HG03103 (cell line): Measurements from ENCODE around the gene ONECUT2.

Experiments
- ATAC-seq: cut with Tn5 transposase; IDR thresholded peaks from one replicate; pipeline ENCODE4 v1.9.1; 2021; ENCODE audit warnings: low read depth; ENCODE audit not compliant: unreplicated experiment

The ONECUT2 gene

DNA sequence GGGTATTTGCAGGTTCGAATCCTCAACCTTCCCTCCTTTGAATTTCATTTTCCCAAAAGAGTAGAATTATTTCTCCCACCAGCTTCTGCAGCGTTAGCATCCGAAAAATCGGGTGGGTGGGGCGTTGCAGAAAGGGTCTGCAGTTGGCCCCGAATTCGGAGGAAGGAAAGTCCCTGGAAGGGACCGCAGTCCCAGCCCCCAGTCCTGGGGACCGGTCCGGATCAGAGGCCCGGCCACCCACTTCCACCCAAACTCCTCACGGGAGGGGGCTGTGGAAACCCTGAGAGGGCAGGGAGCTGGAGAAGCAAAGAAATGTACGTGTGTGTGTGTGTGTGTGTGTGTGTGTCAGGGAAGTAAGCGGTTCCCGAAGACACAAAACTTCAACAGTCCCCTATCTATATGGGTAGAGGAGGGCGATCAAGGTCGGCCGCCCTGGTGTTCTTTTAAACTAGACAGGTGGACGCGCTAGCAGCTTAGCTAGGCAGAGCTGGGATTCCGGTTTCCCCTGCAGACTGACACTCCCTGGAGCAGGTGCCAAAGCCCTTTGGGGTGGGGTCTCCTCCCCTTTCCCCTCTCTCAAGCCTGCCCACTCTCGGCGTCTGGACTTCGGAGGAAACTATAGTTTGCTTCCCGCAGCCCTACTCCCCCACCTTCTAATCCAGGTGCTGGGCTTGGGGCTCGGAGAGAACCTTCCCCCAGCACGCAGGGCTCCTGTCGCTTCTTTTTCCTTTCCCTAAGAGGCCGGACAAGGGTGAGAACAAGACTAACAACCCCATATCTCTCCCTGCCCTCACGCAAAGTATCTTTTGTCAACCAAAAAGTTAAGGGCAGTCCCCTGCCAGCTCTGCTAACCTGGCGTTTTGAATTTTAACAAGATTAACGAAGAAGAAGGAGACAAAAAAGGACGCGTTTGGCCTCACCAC is 4.8 kb upstream of the ONECUT2 start:
- ATAC-seq, result no peak

- ATAC-seq, result no peak
Measured at GRCh38 chr18:57431002-57431382, 4.2 kb upstream of the ONECUT2 start.

DNA sequence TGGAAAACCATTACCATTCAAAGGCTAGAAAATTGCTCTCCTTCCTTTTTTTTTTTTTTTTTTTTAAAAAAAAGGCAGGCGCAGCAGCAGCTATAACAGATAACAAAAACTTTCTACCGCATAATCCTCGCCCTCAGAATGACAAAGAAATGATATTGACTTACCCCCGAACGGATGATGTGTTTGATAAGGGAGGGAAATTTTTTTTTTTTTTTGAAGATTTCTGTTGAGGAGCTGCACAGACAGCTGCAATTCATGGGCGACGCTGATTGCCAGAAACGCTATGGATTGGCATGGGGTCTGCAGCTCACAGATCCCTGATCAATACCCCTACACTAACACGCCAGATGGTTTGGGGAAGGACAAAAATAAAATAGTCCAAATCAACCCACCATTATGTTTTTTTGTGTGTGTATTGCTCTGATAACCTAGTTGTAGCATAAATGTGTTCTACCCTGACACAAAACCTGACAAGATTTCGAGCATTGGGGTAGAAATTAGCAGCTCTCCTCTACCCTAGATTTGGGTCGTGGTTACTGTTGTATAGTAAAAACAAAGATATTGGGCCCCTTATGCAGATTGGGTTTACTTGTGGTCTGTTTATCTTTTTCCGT is 3.6 kb upstream of the ONECUT2 start:
- ATAC-seq, result no peak

- ATAC-seq, result no peak
Measured at GRCh38 chr18:57432140-57432539, 3.0 kb upstream of the ONECUT2 start.

- no peak for ATAC-seq
Measured at GRCh38 chr18:57432751-57433400, 2.3 kb upstream of the ONECUT2 start.

- ATAC-seq, result no peak
Measured at GRCh38 chr18:57433482-57433881, 1.7 kb upstream of the ONECUT2 start.

DNA sequence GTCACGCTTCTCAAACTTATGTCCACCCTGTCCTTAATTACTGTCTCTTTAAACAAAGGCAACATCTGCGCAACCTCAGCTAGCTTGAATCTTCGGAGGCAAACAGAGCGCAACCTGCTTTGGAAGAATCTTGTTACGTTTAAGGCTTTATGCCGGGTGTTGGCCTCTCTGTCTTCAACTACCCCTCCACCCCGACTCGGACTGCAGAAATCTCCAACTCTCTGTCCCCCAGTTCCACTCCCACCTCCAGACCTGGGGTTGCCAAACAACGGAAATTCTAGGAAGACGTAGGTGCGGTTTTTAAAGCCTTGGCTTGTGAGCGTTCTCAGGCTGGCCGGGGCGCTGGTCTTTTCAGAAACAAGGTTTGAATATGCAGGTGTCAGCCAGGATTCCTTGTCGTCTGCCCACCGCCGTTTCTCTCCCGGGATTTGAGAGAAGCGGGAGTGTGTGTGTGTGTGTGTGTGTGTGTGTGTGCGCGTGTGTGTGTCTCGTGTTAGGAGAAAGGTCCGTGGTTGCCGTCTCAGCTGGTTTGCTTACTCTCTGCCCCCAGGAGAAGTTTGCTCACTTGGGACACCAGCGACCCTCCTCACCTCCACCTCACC is 1.1 kb upstream of the ONECUT2 start:
- ATAC-seq, result no peak

GRCh38 chr18:57435846-57436190 is 644 bp downstream of the ONECUT2 start:
- no peak for ATAC-seq

DNA sequence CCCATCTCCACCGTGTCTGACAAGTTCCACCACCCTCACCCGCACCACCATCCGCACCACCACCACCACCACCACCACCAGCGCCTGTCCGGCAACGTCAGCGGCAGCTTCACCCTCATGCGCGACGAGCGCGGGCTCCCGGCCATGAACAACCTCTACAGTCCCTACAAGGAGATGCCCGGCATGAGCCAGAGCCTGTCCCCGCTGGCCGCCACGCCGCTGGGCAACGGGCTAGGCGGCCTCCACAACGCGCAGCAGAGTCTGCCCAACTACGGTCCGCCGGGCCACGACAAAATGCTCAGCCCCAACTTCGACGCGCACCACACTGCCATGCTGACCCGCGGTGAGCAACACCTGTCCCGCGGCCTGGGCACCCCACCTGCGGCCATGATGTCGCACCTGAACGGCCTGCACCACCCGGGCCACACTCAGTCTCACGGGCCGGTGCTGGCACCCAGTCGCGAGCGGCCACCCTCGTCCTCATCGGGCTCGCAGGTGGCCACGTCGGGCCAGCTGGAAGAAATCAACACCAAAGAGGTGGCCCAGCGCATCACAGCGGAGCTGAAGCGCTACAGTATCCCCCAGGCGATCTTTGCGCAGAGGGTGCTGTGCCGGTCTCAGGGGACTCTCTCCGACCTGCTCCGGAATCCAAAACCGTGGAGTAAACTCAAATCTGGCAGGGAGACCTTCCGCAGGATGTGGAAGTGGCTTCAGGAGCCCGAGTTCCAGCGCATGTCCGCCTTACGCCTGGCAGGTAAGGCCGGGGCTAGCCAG is 1.2 kb downstream of the ONECUT2 start:
- no peak for ATAC-seq

DNA sequence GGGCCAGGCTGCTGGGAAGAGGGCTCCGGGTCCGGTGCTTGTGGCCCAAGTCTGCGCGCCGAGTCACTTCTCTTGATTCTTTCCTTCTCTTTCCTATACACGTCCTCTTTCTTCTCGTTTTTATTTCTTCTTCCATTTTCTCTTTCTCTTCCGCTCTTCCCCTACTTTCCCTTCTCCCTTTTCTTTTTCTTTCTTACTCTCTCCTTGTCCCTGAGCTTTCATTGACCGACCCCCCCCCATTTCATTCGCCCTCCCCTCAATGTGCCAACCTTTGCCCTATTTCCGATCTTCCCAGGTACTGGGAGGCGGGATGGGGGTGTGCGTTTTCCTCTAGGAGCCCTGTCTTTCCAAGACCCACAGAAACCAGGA is 1.8 kb downstream of the ONECUT2 start:
- ATAC-seq, result no peak

DNA sequence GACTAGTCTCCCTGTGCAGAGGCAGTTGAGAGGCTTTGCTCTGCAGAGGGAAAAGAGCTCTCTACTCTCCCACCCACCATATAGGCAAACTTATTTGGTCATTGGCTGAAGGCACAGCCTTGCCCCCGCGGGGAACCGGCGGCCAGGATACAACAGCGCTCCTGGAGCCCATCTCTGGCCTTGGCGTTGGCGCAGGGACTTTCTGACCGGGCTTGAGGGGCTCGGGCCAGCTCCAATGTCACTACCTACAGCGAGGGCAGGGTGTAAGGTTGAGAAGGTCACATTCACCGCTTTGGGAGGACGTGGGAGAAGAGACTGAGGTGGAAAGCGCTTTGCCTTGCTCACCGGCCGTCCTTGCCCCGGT is 2.2 kb downstream of the ONECUT2 start:
- ATAC-seq, result no peak

- peak; percentile 59 for ATAC-seq
Measured at GRCh38 chr18:57437766-57438671, 2.8 kb downstream of the ONECUT2 start.

DNA sequence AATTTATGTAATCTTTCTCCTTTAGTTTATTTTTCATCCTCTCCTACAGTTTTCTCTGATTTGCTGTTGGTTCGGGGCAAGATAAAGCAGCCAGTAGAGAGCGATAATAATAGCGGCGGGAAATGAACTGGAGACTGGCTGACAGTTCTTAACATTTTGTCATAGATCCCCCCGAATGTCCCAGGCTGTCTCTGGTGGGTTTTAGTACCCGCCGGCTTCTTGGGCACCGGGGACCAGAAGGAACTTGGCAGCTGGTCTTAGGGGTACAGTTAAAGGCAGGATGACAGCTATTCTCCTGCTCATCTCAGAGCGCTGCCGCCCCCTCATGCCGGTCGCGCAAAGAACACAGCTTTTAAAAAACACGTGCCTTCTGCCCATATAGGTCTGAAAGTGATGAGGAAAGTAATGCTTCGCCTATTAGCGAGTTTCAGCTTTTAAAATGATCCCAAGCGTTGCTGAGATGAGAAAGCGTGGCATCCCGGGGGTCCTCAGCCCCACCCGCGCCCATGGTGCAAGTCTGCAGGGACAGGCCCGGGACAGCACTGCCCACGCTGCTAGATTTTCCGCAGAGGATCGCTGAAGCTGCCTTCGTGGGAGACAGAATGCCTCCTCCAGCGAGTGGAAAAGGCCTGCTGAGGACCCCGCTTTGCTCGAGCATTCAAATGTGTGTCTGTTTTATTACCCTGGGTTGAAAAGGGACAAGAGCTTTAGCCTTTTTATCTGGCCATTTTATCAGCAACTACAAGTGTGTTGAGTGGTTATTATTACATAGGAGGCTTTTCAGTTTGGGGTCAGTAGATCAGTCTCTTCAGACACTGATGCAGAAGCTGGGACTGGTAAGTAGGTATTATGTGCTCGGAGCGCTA is 3.8 kb downstream of the ONECUT2 start:
- no peak for ATAC-seq

DNA sequence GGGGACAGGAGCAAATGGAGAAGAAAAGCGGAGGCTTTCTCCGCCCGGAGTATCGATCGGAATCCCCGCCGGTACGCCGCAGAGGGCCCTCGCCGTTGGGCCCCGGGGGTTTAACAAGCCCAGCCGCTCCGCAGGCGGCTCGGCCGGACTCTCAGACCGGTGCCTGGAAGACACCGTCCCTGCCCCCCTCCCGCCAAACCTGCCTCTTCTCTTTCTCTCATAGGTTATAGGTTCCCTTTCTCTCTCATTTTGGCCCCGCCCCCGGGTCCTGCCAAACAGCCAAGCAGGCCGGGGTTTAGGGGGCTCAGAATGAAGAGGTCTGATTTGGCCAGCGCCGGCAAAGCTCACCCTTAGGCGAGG is 4.4 kb downstream of the ONECUT2 start:
- ATAC-seq, result no peak

DNA sequence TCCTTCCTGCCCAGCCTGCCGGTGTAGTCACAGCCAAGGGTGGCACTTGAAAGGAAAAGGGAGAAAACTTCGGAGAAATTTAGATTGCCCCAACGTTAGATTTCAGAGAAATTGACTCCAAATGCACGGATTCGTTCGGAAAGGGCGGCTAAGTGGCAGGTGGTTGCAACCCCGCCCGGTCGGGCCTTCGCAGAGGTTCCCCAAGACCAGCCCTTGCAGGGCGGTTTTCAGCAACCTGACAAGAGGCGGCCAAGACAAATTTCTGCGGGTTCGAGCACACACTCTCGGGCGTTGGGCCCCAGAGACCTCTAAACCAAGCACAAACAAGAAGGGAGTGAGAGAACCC is 4.8 kb downstream of the ONECUT2 start:
- ATAC-seq, result no peak

DNA sequence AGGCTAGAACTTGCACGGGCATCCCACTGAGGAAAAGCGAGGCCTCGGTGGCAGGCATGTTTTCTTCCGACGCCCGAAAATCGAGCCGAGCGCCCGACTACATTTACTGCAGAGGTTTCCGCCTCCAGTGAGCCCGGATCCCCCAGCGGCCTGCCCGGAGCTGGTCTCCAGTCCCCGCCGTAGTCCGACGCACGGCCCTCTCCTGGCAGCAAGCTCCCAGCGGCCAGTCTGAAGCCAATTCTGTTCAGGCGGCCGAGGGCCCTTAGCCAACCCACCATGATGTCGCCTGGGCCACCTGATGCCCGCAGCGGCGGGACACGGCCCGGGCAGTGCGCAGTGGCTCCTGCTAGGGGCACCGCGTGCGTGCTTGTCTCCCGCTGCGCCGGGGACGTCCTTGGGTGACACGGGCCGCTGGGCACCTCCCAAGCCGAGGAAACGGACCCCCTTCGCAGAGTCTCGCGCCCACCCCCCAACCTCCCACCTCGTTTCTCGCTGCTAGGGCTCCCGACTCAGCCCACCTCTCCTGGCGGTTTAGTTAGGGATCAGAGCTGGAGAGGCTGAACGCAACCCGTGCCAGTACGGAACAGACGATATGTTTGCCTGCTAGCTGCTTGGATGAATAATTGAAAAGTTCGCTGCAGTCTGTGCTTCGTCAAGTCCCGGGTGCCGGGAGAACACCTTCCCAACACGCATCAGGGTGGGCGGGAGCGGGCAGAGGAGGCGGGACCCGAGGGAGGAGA is 5.3 kb downstream of the ONECUT2 start:
- no peak for ATAC-seq

DNA sequence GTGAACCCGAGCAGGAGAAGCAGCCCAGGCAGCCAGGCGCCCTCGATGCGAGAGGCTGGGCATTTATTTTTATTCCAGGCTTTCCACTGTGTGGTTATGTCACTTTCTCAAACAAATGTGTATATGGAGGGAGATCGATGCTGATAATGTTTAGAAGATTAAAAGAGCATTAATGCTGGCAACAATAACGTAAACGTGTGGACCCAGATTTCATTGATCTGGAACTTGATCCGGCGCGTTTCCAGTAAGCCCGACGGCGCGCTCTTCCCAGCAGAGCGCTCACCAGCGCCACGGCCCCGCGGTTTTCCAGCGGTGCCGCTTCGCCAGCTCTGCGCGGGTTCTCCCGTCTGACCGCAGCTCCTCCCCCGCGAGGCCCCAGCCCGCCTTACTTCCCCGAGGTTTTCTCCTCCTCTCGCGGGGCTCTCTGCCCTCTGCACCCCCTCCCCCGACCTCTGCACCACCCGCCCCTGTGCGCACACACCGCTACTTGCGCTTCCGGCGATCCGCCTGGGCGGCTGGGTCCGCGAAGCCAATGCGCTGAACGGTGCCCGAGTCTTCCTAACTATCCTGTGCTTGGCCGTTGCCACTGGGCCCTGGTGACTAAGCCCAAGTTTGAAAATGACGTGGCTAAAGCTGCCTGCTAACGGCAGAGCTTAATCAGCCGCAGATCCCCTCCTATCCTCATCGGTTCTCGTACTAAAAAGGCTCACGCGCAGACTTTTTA is 6.1 kb downstream of the ONECUT2 start:
- no peak for ATAC-seq

GRCh38 chr18:57443247-57443646 is 8.1 kb downstream of the ONECUT2 start:
- no peak for ATAC-seq
